NB4 (cell line): Measurements from ENCODE around the gene SP2.

ENCODE experiments used
- DNase-seq: peaks from one replicate; pipeline ENCODE4 v3.0.0; 2010; ENCODE audit warnings: low read depth
- H3K4me3 ChIP-seq: one replicate; pipeline ENCODE4 v1.5.1; 2011; ENCODE audit warnings: mild to moderate bottlenecking, low read depth, low read length, moderate library complexity
- MYC ChIP-seq: IDR thresholded peaks from 2 replicates; pipeline ENCODE4 v1.6.1; 2011; ENCODE audit warnings: low read depth, low read length
- POLR2A ChIP-seq: IDR thresholded peaks from 2 replicates; pipeline ENCODE4 v1.6.1; 2011; ENCODE audit warnings: mild to moderate bottlenecking; ENCODE audit not compliant: insufficient read length; ENCODE audit errors: extremely low read depth
- TF ChIP-seq, protein P1 (sequence below): IDR thresholded peaks from 2 replicates; pipeline ENCODE4 v1.6.1; 2011; ENCODE audit warnings: low read depth, low read length
- TF ChIP-seq, protein P2 (sequence below): IDR thresholded peaks from one replicate; pipeline ENCODE4 v1.5.1; 2012; ENCODE audit warnings: low read depth, low read length

The SP2 gene

DNA sequence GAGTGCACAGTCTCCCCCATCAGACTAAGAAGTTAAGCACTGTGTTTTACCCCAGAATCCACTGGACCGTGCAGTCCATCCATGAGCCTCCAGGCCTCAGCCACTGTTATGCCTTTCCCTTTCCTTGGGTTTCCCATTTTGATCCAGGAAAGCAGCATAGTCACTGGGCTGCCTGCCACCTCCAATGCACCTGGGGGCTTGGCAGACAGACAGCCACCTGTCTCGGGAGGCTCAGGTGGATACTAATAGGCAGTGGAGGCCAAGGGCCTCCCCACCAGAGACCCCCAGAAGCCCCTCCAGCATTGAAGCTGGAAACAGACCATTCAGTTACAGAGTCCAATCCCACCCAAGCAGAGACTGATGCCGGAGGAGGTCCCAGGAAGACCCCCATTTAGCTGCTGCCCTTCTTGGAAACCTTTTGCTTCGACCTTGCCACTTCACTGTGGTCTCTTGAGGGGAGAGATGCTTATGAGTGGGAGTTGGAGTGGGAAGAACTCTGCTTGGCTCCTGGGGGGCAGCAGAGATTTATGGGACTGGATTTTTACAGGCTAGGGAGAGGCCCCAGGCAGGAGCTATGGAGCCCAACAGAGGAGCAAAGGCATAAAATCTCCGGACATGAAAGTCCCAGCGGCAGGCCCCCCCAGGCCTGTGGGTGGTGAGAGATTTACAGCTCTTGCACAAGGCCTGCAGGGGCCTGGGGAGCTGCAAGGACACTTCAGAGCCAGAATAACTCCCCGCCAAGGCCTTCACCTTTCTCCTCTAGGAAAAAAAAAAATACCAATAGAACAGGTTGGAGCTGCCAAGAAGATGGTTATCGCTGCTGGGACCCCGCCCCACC, 12.2 kb upstream of the SP2 start:
- H3K4me3 ChIP-seq = no peak overlapping the region
- DNase-seq = no peak
- TF ChIP-seq MYC (no peak), POLR2A (no peak)
- TF ChIP-seq, protein P1, sequence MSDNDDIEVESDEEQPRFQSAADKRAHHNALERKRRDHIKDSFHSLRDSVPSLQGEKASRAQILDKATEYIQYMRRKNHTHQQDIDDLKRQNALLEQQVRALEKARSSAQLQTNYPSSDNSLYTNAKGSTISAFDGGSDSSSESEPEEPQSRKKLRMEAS = no peak
- TF ChIP-seq, protein P2, sequence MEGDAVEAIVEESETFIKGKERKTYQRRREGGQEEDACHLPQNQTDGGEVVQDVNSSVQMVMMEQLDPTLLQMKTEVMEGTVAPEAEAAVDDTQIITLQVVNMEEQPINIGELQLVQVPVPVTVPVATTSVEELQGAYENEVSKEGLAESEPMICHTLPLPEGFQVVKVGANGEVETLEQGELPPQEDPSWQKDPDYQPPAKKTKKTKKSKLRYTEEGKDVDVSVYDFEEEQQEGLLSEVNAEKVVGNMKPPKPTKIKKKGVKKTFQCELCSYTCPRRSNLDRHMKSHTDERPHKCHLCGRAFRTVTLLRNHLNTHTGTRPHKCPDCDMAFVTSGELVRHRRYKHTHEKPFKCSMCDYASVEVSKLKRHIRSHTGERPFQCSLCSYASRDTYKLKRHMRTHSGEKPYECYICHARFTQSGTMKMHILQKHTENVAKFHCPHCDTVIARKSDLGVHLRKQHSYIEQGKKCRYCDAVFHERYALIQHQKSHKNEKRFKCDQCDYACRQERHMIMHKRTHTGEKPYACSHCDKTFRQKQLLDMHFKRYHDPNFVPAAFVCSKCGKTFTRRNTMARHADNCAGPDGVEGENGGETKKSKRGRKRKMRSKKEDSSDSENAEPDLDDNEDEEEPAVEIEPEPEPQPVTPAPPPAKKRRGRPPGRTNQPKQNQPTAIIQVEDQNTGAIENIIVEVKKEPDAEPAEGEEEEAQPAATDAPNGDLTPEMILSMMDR = no peak

DNA sequence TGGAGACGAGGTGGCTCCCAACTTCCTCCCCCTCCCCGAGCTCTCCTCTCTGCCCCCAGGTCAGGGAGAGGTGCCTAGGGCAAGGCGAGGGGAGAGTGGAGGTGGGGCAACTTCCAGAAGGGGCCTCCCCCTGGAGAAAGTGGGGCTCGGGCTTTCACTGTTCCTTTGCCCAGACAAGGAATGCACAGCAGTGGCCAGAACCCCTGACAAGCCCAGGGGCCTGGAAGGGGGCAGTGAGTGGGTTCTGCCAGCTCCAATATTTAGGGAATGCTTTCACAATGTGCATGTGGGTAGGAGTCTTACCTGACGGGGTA, 11.7 kb upstream of the SP2 start:
- no peak for DNase-seq
- H3K4me3 ChIP-seq = no peak overlapping the region
- TF ChIP-seq, protein P1 = no peak
- TF ChIP-seq POLR2A (no peak), MYC (no peak)
- TF ChIP-seq, protein P2 = no peak

DNA sequence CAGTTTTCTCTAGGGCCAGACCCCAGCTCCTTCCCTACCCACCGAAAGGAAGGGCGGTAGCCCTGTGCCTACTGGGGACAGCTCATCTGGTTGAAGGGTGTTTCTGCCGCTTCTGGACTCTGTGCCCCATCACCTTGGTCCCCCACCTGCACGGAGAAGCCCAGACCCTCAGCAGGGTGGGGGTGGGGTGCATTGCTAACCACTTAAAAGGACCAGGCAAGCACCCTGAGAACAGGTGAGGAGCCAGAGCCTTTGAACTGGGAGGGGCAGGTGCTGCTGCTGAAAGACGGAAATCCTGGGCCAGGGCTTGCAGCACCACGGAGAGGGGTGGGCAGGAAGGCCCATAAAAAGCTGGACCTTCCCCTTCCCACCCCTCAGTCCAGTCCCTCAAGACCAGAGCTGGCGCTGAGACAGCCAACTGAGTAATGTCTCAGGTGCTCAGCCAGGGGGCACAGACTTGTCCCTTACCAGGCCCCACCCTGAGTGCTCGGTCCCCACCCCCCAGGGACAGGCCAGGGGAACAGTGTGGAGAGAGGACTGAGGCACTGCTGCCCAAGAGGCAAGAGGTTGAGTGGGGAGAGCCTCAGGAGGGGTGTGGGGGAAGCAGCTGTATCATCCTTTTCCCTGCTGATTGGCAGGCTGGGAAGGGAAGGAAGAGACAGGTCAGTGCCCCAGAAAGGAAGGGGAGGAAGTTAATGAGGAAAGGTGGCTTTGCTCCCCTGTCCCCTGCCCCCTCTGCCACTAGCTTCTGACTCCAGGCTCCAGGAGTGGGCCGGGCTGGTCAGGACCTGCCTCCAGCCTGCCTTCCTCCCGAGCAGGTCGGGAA, 10.9 kb upstream of the SP2 start:
- TF ChIP-seq, protein P1 = no peak
- TF ChIP-seq POLR2A = no peak
- TF ChIP-seq, protein P2 = no peak
- TF ChIP-seq MYC = no peak
- DNase-seq = no peak
- no peak overlapping the region for H3K4me3 ChIP-seq

DNA sequence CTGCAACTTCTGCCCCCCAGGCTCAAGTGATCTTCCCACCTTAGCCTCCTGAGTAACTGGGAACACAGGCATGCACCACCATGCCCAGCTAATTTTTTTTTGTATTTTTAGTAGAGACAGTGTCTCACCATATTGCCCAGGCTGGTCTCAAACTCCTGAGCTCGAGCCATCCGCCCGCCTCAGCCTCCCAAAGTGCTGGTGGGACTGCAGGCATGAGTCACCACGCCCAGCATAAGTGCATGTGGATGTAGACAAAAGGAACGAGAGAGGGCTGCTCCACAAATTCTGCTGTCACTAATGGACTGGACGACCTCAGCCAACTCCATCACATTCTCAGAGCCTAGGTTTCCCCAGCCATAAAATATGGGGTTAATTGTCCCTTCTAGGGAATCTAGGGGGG, 7.7 kb upstream of the SP2 start:
- TF ChIP-seq, protein P2 = no peak
- TF ChIP-seq, protein P1 = no peak
- no peak for TF ChIP-seq POLR2A
- TF ChIP-seq MYC = no peak
- DNase-seq = no peak
- no peak overlapping the region for H3K4me3 ChIP-seq

DNA sequence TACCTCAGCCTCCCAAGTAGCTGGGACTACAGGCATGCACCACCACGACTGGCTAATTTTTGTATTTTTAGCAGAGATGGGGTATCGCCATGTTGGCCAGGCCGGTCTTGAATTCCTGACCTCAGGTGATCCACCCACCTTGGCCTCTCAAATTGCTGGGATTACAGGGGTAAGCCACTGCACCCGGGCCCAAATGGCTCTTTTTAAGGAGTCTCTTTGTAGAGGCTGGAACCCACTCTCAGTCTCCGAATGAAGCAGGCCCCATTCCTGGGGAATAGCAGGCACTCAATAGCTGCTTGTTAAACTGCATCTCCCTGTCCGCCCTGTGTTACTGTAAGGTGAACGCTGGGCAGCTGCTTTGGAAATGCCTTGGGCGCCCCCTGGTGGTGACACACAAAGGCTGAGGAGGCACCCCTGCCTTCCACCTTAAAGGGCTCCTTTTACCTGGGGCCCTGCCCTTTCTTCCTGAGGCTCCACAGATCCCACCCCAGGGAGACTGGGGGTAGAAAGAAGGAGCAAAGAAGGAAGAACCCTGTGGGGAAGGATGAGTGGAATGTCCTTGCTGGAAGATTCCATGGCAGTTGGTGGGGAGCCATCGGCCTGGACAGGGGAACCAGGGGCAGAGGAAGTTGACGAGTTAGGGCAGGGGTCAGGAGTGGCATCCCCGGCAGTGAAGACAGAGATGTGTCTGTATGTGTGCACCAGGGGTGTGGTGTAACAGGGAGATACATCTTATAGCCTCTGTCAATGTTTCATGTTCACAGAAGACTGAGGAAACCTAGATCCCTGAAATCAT, 6.1 kb upstream of the SP2 start:
- no peak overlapping the region for H3K4me3 ChIP-seq
- DNase-seq = peak; percentile 83

More for the DNA sequence above, 6.1 kb upstream of the SP2 start:
- TF ChIP-seq POLR2A = no peak
- TF ChIP-seq MYC = no peak
- TF ChIP-seq, protein P2 = peak; percentile 90
- TF ChIP-seq, protein P1 = peak; percentile 45; the same call in 1 of the 2 replicates
